Nephron (organoid): ENCODE measurements around the gene P2RX7.

ENCODE experiments used
- H3K27ac Mint-ChIP-seq, 3 experiments: 2 replicates each; pipeline ENCODE4 v1.8.0; 2020; ENCODE audit warnings: mixed read lengths in 3 of 3, mild to moderate bottlenecking in 2 of 3, moderate library complexity in 1 of 3
- H3K27me3 Mint-ChIP-seq: 2 replicates; pipeline ENCODE4 v1.8.0; 2021; ENCODE audit warnings: low read depth, mild to moderate bottlenecking, moderate library complexity, mixed read lengths
- H3K36me3 Mint-ChIP-seq: 2 replicates; pipeline ENCODE4 v1.8.0; 2020; ENCODE audit warnings: low read depth, mixed read lengths
- H3K4me1 Mint-ChIP-seq: 2 replicates; pipeline ENCODE4 v1.8.0; 2020; ENCODE audit warnings: mixed read lengths
- H3K4me3 Mint-ChIP-seq, 3 experiments: 2 replicates each; pipeline ENCODE4 v1.8.0; 2020; ENCODE audit warnings: mild to moderate bottlenecking in 3 of 3, mixed read lengths in 3 of 3, moderate library complexity in 2 of 3
- H3K9me3 Mint-ChIP-seq: 2 replicates; pipeline ENCODE4 v1.8.0; 2020; ENCODE audit warnings: mixed read lengths
- TF ChIP-seq, protein P1 (sequence below), 3 experiments: fragments of 200-600 bp; sonication (generic); IDR thresholded peaks; one replicate each; pipeline ENCODE4 v1.5.0; 2021; ENCODE audit warnings: antibody characterized with exemption in 3 of 3; ENCODE audit not compliant: unreplicated experiment in 3 of 3

Gene P2RX7

DNA sequence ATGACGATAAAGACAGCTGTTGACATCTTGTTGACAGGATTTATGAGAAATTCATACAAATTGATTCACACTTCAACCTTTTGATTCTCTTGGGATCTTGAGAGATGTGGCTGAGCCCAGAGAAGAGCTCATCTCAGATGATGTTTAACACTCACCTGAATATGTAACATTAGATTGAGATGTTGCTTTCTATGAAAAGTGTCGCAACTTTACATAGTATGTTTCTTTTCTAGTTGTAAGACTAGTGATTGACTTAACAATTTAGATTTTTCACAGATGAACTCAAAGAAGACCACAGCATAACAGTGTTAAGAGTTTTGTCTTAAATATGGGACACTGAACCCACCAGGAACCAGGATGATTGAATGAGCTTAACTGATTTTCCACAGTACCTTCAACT is 40.6 kb upstream of the P2RX7 start:
- H3K36me3 Mint-ChIP-seq, result no peaks in the 10 kb centered on the region

DNA sequence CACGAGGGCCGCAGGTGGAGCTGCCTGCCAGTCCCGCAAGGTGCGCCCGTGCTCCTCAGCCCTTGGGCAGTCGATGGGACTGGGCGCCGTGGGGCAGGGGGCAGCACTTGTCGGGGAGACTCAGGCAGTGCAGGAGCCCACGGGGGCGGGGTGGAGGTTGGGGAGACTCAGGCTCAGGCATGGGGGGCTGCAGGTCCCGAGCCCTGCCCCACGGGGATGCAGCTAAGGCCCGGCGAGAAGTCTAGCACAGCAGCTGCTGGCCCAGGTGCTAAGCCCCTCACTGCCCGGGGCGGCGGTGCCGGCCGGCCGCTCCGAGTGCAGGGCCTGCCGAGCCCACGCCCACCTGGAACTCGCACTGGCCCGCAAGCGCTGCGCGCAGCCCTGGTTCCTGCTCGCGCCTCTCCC is 39.2 kb upstream of the P2RX7 start:
- peaks cover under 1% of the 10 kb centered on the region for H3K9me3 Mint-ChIP-seq
- H3K27me3 Mint-ChIP-seq, result peaks cover 19% of the 10 kb centered on the region
- no peak overlapping the region for H3K4me3 Mint-ChIP-seq
- H3K27ac Mint-ChIP-seq, result no peak overlapping the region
- TF ChIP-seq, protein P1, sequence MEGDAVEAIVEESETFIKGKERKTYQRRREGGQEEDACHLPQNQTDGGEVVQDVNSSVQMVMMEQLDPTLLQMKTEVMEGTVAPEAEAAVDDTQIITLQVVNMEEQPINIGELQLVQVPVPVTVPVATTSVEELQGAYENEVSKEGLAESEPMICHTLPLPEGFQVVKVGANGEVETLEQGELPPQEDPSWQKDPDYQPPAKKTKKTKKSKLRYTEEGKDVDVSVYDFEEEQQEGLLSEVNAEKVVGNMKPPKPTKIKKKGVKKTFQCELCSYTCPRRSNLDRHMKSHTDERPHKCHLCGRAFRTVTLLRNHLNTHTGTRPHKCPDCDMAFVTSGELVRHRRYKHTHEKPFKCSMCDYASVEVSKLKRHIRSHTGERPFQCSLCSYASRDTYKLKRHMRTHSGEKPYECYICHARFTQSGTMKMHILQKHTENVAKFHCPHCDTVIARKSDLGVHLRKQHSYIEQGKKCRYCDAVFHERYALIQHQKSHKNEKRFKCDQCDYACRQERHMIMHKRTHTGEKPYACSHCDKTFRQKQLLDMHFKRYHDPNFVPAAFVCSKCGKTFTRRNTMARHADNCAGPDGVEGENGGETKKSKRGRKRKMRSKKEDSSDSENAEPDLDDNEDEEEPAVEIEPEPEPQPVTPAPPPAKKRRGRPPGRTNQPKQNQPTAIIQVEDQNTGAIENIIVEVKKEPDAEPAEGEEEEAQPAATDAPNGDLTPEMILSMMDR (IDR thresholded peaks at IDR 0.05; ENCODE audit: unreplicated experiment in 3 of 3), result no peak
- peaks cover 17% of the 10 kb centered on the region for H3K4me1 Mint-ChIP-seq
- no peaks in the 10 kb centered on the region for H3K36me3 Mint-ChIP-seq

More for the DNA sequence above, 40.6 kb upstream of the P2RX7 start:
- H3K27ac Mint-ChIP-seq, result no peak overlapping the region
- H3K4me3 Mint-ChIP-seq, result no peak overlapping the region
- peaks cover 19% of the 10 kb centered on the region for H3K27me3 Mint-ChIP-seq
- peaks cover 17% of the 10 kb centered on the region for H3K4me1 Mint-ChIP-seq
- TF ChIP-seq, protein P1 (IDR thresholded peaks at IDR 0.05; ENCODE audit: unreplicated experiment in 3 of 3), result no peak
- H3K9me3 Mint-ChIP-seq, result no peaks in the 10 kb centered on the region

- peaks cover 19% of the 10 kb centered on the region for H3K27me3 Mint-ChIP-seq
- TF ChIP-seq, protein P1 (IDR thresholded peaks at IDR 0.05; ENCODE audit: unreplicated experiment in 3 of 3), result peak; percentile 79 to 88 (median 85)
- peak overlapping the region in 2 of 3 experiments; percentile 5 to 26 for H3K27ac Mint-ChIP-seq
- no peaks in the 10 kb centered on the region for H3K36me3 Mint-ChIP-seq
- peaks cover 14% of the 10 kb centered on the region for H3K4me1 Mint-ChIP-seq
- H3K4me3 Mint-ChIP-seq, result peak overlapping the region; percentile 76 to 85 (median 80)
- peaks cover 14% of the 10 kb centered on the region for H3K9me3 Mint-ChIP-seq
Measured at GRCh38 chr12:121095544-121096198, 37.0 kb upstream of the P2RX7 start.

DNA sequence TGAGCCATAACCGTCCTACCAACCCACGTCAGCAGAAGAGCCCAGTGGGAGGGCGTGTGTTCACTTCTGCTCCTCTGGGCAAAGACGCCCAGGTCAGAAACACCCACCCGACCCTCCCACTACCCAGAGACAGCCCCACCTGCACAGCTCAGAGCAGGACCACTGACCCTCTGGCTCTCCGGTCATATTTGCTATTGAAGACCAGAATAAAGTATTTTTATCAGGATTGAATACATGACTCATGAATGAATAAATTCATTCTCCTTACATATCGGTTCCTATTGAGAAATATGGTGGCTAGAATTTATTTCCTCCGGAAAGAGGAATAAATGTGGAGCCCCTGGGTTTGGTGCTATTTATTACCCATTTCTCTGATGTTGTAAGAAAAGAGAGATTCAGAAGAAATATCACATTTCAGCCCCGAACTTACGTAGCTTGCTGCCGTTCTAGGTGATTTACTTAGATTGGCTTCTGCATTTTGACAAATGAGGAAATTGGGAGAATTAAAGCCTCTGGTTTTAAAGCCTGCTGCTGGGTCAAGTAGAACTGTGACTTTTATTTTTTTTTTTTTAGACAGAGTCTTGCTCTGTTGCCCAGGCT is 36.4 kb upstream of the P2RX7 start:
- H3K4me3 Mint-ChIP-seq, result peak overlapping the region; percentile 76 to 85 (median 80)
- H3K27ac Mint-ChIP-seq, result no peak overlapping the region
- TF ChIP-seq, protein P1 (IDR thresholded peaks at IDR 0.05; ENCODE audit: unreplicated experiment in 3 of 3), result peak in 1 of 3 experiments; percentile 19
- H3K4me1 Mint-ChIP-seq, result peaks cover 8% of the 10 kb centered on the region
- H3K27me3 Mint-ChIP-seq, result peaks cover 17% of the 10 kb centered on the region
- peaks cover 14% of the 10 kb centered on the region for H3K9me3 Mint-ChIP-seq
- H3K36me3 Mint-ChIP-seq, result no peaks in the 10 kb centered on the region

GRCh38 chr12:121099779-121100178 is 32.9 kb upstream of the P2RX7 start:
- H3K36me3 Mint-ChIP-seq, result no peaks in the 10 kb centered on the region
- peaks cover 23% of the 10 kb centered on the region for H3K9me3 Mint-ChIP-seq
- H3K4me3 Mint-ChIP-seq, result no peak overlapping the region
- H3K27me3 Mint-ChIP-seq, result peaks cover 13% of the 10 kb centered on the region
- TF ChIP-seq, protein P1 (IDR thresholded peaks at IDR 0.05; ENCODE audit: unreplicated experiment in 3 of 3), result no peak
- H3K27ac Mint-ChIP-seq, result no peak overlapping the region
- peaks cover 8% of the 10 kb centered on the region for H3K4me1 Mint-ChIP-seq

DNA sequence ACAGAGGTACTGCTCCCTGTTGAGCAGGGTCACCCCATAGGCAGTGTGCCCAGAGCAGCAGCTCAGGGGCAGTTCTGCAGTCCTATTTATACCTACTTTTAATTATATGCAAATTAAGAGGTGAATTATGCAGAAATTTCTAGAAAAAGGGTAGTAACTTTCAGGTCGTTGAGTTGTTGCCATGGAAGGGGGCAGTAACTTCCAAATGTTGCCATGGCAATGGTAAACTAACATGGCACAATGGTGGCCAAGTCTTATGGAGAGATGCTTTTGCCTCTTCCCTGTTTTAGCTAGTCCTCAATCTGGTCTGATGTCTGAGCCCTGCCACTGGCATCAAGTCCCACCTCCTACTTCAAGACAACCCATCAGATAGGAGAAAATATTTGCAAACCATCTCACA is 30.4 kb upstream of the P2RX7 start:
- H3K9me3 Mint-ChIP-seq, result peaks cover 27% of the 10 kb centered on the region
- peaks cover 5% of the 10 kb centered on the region for H3K27me3 Mint-ChIP-seq
- TF ChIP-seq, protein P1 (IDR thresholded peaks at IDR 0.05; ENCODE audit: unreplicated experiment in 3 of 3), result no peak
- no peak overlapping the region for H3K27ac Mint-ChIP-seq
- no peaks in the 10 kb centered on the region for H3K36me3 Mint-ChIP-seq
- H3K4me3 Mint-ChIP-seq, result no peak overlapping the region
- H3K4me1 Mint-ChIP-seq, result no peaks in the 10 kb centered on the region
